ENCODE data around the gene CALR3.

DNA sequence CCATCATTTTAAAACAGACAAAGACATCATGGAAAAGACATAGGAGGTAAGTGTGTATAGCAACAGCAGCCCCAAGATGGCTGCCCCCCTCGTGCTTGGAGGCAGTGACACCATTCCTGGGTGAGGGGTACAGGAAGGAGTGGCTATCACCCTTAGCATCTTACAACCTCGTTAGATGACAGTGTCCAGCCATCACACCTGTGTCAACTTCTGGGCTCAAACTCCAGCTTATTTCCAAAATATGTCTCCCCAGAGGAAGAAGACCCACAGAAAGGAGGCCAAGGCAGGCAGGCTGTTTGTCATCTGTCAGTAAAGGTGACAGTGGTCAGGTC, 51.7 kb downstream of the CALR3 start:
- TF ChIP-seq, protein P1, sequence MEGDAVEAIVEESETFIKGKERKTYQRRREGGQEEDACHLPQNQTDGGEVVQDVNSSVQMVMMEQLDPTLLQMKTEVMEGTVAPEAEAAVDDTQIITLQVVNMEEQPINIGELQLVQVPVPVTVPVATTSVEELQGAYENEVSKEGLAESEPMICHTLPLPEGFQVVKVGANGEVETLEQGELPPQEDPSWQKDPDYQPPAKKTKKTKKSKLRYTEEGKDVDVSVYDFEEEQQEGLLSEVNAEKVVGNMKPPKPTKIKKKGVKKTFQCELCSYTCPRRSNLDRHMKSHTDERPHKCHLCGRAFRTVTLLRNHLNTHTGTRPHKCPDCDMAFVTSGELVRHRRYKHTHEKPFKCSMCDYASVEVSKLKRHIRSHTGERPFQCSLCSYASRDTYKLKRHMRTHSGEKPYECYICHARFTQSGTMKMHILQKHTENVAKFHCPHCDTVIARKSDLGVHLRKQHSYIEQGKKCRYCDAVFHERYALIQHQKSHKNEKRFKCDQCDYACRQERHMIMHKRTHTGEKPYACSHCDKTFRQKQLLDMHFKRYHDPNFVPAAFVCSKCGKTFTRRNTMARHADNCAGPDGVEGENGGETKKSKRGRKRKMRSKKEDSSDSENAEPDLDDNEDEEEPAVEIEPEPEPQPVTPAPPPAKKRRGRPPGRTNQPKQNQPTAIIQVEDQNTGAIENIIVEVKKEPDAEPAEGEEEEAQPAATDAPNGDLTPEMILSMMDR (IDR thresholded peaks at IDR 0.05; ENCODE audit: low read depth, low read length) = no peak
- no peak for TF ChIP-seq EZH2phosphoT487 (IDR thresholded peaks at IDR 0.05; ENCODE audit: low read depth)

All from OCI-LY3 (cell line).